Testis (tissue), 3 donors: Measurements from ENCODE around the gene RNF19B. TPM values are rescaled to one million over a fixed set of nuclear protein-coding genes. Genes with fewer than 3 reads are reported as not detected.

Source experiments
- DNase-seq: peaks from one replicate; pipeline ENCODE4 v3.0.0-alpha.2; 2019
- H3K27ac ChIP-seq, 2 donors: fragments of 200-600 bp; sonication (generic); one replicate each; pipeline ENCODE4 v1.5.1; 2019
- H3K27me3 ChIP-seq: fragments of 200-600 bp; sonication (generic); one replicate; pipeline ENCODE4 v1.5.1; 2019
- H3K36me3 ChIP-seq: fragments of 200-600 bp; sonication (generic); one replicate; pipeline ENCODE4 v1.5.1; 2017; ENCODE audit warnings: low read depth; ENCODE audit errors: missing control alignments
- H3K4me1 ChIP-seq: fragments of 200-600 bp; sonication (generic); one replicate; pipeline ENCODE4 v1.5.1; 2019
- H3K4me3 ChIP-seq, 2 donors: fragments of 200-600 bp; sonication (generic); one replicate each; pipeline ENCODE4 v1.5.1; 2017 to 2019
- H3K9me3 ChIP-seq: fragments of 200-600 bp; sonication (generic); one replicate; pipeline ENCODE4 v1.5.1; 2017
- CTCF ChIP-seq, 3 experiments: fragments of 450-650 bp in 2 of 3; fragments of 200-600 bp in 1 of 3; sonication (generic) in 1 of 3; IDR thresholded peaks; one replicate each; pipeline ENCODE4 v1.5.1; 2016 to 2019; ENCODE audit warnings: antibody characterized with exemption in 3 of 3, mild to moderate bottlenecking in 2 of 3, moderate library complexity in 1 of 3
- POLR2A ChIP-seq: fragments of 450-650 bp; IDR thresholded peaks from one replicate; pipeline ENCODE4 v1.6.1; 2017; ENCODE audit warnings: antibody characterized with exemption, mild to moderate bottlenecking, moderate library complexity
- WGBS, 2 donors: methylation state at CpG; one replicate each; pipeline ENCODE4 v1.1.5; 2018; 5-methylcytosine and 5-hydroxymethylcytosine counted together
- intact Hi-C: fragments of 100-400 bp; cut with DNase I; formaldehyde crosslinking; loops from one replicate; pipeline ENCODE4 v1.15.1; 2023; ENCODE audit warnings: low total_unique reads
- polyA plus RNA-seq: library from polyadenylated mRNA; stranded (reverse); fragments of 350-450 nt; fragmentation: Illumina TruSeq; extraction: RNeasy Lipid Tissue Mini Kit (QIAGEN cat#74804); gene quantifications from one replicate; pipeline ENCODE4 v1.2.3, GENCODE V29; 2014; ENCODE audit warnings: low read depth, low replicate concordance; ENCODE audit not compliant: insufficient read depth
- total RNA-seq, 2 donors: library from RNA; depleted of rRNA; stranded (reverse); fragments of >200 nt; gene quantifications; one replicate each; pipeline ENCODE4 v1.2.3, GENCODE V29; 2016

The RNF19B gene
- total and polyA plus RNA-seq, 3 donors from 2014 or later, result 140 to 225 (median 141) TPM

GRCh38 chr1:33009561-33009960 is 45.0 kb upstream of the RNF19B start:
- Histone ChIP-seq H3K4me3 (no peak overlapping the region), H3K27me3 (no peaks in the 10 kb centered on the region), H3K36me3 (no peaks in the 10 kb centered on the region), H3K4me1 (peaks cover 34% of the 10 kb centered on the region), H3K27ac (peak overlapping the region in 1 of 2 donors; percentile 9), H3K9me3 (no peaks in the 10 kb centered on the region)
- no peak for TF ChIP-seq POLR2A
- TF ChIP-seq CTCF (IDR thresholded peaks at IDR 0.05), result no peak
- intact Hi-C loops, result no loop called here
- peak; percentile 64 for DNase-seq
- WGBS, 2 donors, result 0 to 57% methylated on average over 1 of the region's 1 CpG

DNA sequence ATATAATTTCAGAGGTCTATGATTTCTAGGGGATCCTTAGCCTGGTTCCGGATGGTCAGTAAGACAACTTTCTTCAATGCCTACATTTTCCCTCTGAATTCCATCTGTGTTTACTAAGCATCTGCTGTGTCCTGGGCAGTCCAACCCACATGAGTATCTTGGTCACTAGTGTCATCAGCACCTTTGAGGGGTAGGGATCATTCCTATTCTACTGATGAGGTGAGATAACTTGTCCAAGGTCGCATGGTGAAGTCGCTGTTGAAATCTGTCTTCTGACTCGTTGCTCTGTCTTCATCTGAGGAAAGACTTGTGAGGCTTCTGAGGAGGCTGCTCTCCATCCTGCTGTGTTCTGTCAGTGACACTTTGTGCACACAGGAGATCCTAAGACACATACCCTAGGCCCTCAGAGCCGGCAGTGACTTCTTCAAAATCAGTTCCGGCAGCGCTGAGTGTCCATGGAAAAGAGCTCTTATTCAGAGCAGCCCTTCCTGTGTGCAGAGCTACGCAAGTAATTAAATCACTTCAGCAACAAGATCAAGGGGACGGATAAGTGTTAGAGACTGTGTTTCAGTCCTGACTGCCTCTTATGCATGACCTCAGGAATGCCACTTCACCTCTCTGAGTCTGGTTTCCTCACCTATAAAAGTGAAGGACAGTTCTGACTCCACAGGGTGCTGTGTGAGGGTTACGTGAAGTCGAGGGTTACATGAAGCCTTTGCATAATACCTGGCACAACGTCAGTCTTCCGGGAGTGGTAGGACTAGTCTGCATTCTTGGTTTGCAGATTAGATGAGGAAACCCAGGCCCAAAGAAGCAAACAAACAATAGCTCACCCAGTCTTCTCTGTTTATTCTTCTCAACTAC is 43.7 kb upstream of the RNF19B start:
- no peak overlapping the region for H3K27ac ChIP-seq
- no peaks in the 10 kb centered on the region for H3K27me3 ChIP-seq
- DNase-seq, result no peak
- no peak overlapping the region for H3K4me3 ChIP-seq
- 82 to 92% methylated on average over 13 of the region's 13 CpGs for WGBS, 2 donors
- intact Hi-C loops, result no loop called here
- H3K36me3 ChIP-seq, result no peaks in the 10 kb centered on the region
- peaks cover 34% of the 10 kb centered on the region for H3K4me1 ChIP-seq
- no peaks in the 10 kb centered on the region for H3K9me3 ChIP-seq
- TF ChIP-seq CTCF (IDR thresholded peaks at IDR 0.05) (no peak), POLR2A (no peak)

DNA sequence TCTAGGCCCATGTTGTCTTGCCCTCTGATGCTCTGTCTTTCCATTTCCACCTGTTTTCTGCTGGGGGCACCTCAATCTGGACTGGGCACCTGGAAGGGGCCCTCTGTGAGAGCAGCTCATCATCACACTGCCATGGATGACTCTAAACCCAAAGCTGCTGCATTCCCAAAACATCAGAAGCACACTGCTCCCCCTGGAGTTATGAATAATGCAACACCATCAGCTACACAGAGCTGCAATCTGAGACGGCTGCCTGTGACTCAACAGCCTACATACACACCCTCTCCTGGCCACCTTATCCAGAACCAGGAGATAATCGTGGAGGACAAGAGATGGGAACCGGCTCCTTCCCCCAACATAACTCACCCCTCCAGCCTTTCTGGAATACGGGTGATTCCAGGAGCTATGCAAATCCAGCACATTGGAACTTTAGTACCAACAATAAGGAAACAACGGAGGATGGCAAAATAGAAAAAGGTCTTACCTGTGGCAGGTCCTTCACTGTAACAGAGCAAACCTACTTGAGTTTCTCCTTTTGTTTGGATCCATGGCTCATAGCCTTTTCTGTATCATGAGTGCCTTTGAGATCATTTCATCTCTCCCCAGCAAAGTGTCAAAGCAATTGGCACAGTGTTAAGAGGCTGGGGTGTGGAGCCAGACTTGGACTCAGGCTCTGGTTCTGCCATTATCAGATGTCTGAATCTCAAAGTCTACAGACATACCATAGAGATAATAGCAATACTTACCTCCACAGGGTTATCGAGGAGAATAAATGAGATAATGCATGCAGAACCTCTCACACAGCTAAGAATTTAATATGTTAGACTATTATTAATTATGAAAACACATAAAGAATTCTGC is 42.8 kb upstream of the RNF19B start:
- 64 to 67% methylated on average over 6 of the region's 6 CpGs for WGBS, 2 donors
- H3K9me3 ChIP-seq, result no peaks in the 10 kb centered on the region
- H3K27ac ChIP-seq, result no peak overlapping the region
- no peaks in the 10 kb centered on the region for H3K27me3 ChIP-seq
- intact Hi-C loops, result no loop called here
- TF ChIP-seq POLR2A (no peak), CTCF (IDR thresholded peaks at IDR 0.05) (peak in 2 of 3 experiments; percentile 23 to 39)
- H3K36me3 ChIP-seq, result no peaks in the 10 kb centered on the region
- no peak overlapping the region for H3K4me3 ChIP-seq
- H3K4me1 ChIP-seq, result peaks cover 34% of the 10 kb centered on the region
- DNase-seq, result peak; percentile 43

GRCh38 chr1:33005838-33006421 is 41.3 kb upstream of the RNF19B start:
- H3K4me1 ChIP-seq, result peaks cover 27% of the 10 kb centered on the region

More at GRCh38 chr1:33005838-33006421, 41.3 kb upstream of the RNF19B start:
- no peak for DNase-seq
- TF ChIP-seq POLR2A, result no peak
- no peak for TF ChIP-seq CTCF (IDR thresholded peaks at IDR 0.05)
- no peaks in the 10 kb centered on the region for H3K9me3 ChIP-seq
- H3K4me3 ChIP-seq, result no peak overlapping the region
- intact Hi-C loops, result no loop called here
- no peaks in the 10 kb centered on the region for H3K27me3 ChIP-seq
- WGBS, 2 donors, result 62 to 81% methylated on average over 9 of the region's 9 CpGs
- H3K27ac ChIP-seq, result no peak overlapping the region
- H3K36me3 ChIP-seq, result no peaks in the 10 kb centered on the region
